Adrenal gland (tissue), 5 donors: Measurements from ENCODE around the gene CDO1.

Experiments
- POLR2A ChIP-seq, 2 donors: fragments of 450-650 bp; IDR thresholded peaks; one replicate each; pipeline ENCODE4 v1.6.1; 2017; ENCODE audit warnings: antibody characterized with exemption in 2 of 2, mild to moderate bottlenecking in 2 of 2, moderate library complexity in 1 of 2
- TF ChIP-seq, protein P1 (sequence below), 6 experiments: fragments of 450-650 bp in 4 of 6; fragments of 200-600 bp in 2 of 6; sonication (generic) in 1 of 6; IDR thresholded peaks; 1 replicate in 5 of 6; 2 replicates in 1 of 6; pipeline versions ENCODE4 v1.5.1 to v1.8.0; 2016 to 2021; ENCODE audit warnings: antibody characterized with exemption in 6 of 6, mild to moderate bottlenecking in 2 of 6, moderate library complexity in 1 of 6
- donor health status: DM: no; HTN: no; CAD: no.

DNA sequence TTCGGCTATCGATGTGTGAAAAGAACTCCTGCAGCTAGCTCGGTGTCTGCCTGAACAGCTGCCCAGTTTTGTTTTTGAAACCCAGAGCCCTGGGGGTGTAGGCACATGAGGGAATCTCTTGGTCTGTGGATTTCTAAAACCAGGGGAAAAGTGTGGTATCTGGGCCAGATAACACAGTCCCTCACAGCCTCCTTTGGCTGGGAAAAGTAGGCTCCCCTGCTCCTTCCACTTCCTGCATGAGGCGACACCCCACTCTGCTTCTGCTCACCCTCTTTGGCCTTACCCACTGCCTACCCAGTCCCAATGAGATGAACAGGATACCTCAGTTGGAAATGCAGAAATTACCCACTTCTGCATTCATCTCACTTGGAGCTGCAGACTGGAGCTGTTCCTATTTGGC is 9.5 kb upstream of the CDO1 start:
- TF ChIP-seq, protein P1, sequence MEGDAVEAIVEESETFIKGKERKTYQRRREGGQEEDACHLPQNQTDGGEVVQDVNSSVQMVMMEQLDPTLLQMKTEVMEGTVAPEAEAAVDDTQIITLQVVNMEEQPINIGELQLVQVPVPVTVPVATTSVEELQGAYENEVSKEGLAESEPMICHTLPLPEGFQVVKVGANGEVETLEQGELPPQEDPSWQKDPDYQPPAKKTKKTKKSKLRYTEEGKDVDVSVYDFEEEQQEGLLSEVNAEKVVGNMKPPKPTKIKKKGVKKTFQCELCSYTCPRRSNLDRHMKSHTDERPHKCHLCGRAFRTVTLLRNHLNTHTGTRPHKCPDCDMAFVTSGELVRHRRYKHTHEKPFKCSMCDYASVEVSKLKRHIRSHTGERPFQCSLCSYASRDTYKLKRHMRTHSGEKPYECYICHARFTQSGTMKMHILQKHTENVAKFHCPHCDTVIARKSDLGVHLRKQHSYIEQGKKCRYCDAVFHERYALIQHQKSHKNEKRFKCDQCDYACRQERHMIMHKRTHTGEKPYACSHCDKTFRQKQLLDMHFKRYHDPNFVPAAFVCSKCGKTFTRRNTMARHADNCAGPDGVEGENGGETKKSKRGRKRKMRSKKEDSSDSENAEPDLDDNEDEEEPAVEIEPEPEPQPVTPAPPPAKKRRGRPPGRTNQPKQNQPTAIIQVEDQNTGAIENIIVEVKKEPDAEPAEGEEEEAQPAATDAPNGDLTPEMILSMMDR (IDR thresholded peaks at IDR 0.05) = no peak
- TF ChIP-seq POLR2A (IDR thresholded peaks at IDR 0.05) = no peak
